ENCODE data around the gene BCL2.

The BCL2 gene

GRCh38 chr18:63302636-63303405, 16.7 kb downstream of the BCL2 start:
- no peaks in the 10 kb centered on the region for H3K27me3 ChIP-seq (ENCODE audit: control insufficient read depth, insufficient read depth, low read length)
- H3K27ac ChIP-seq = no peak overlapping the region
- no peak overlapping the region for H3K9ac ChIP-seq
- H2AFZ ChIP-seq = no peak overlapping the region
- peaks cover 21% of the 10 kb centered on the region for H3K79me2 ChIP-seq
- no peak overlapping the region for H3K4me2 ChIP-seq (ENCODE audit: low read length)
- no peak overlapping the region for H3K4me3 ChIP-seq (ENCODE audit: low read depth, low read length)
- no peaks in the 10 kb centered on the region for H3K9me3 ChIP-seq (ENCODE audit: control insufficient read depth, low read length)
- no peaks in the 10 kb centered on the region for H3K4me1 ChIP-seq
- no peak for TF ChIP-seq CTCF (IDR thresholded peaks at IDR 0.05)
- H3K36me3 ChIP-seq (ENCODE audit: control insufficient read depth, insufficient read depth, low read length) = no peaks in the 10 kb centered on the region

GRCh38 chr18:63302220-63302619, 17.3 kb downstream of the BCL2 start:
- H3K4me1 ChIP-seq = no peaks in the 10 kb centered on the region
- H2AFZ ChIP-seq = no peak overlapping the region
- no peak overlapping the region for H3K9ac ChIP-seq
- H3K79me2 ChIP-seq = peaks cover 24% of the 10 kb centered on the region
- H3K4me3 ChIP-seq (ENCODE audit: low read depth, low read length) = no peak overlapping the region
- H3K27ac ChIP-seq = no peak overlapping the region
- no peaks in the 10 kb centered on the region for H3K27me3 ChIP-seq (ENCODE audit: control insufficient read depth, insufficient read depth, low read length)
- no peaks in the 10 kb centered on the region for H3K9me3 ChIP-seq (ENCODE audit: control insufficient read depth, low read length)
- H3K36me3 ChIP-seq (ENCODE audit: control insufficient read depth, insufficient read depth, low read length) = no peaks in the 10 kb centered on the region
- no peak for TF ChIP-seq CTCF (IDR thresholded peaks at IDR 0.05)
- no peak overlapping the region for H3K4me2 ChIP-seq (ENCODE audit: low read length)

GRCh38 chr18:63301434-63301833, 18.1 kb downstream of the BCL2 start:
- no peak overlapping the region for H3K4me2 ChIP-seq (ENCODE audit: low read length)
- H3K4me3 ChIP-seq (ENCODE audit: low read depth, low read length) = no peak overlapping the region
- H3K27ac ChIP-seq = no peak overlapping the region
- H3K79me2 ChIP-seq = peaks cover 26% of the 10 kb centered on the region
- no peak overlapping the region for H2AFZ ChIP-seq
- no peaks in the 10 kb centered on the region for H3K27me3 ChIP-seq (ENCODE audit: control insufficient read depth, insufficient read depth, low read length)
- TF ChIP-seq CTCF (IDR thresholded peaks at IDR 0.05) = no peak
- no peaks in the 10 kb centered on the region for H3K36me3 ChIP-seq (ENCODE audit: control insufficient read depth, insufficient read depth, low read length)
- no peak overlapping the region for H3K9ac ChIP-seq
- no peaks in the 10 kb centered on the region for H3K9me3 ChIP-seq (ENCODE audit: control insufficient read depth, low read length)
- H3K4me1 ChIP-seq = no peaks in the 10 kb centered on the region

- no peak for TF ChIP-seq CTCF (IDR thresholded peaks at IDR 0.05)
- Histone ChIP-seq H3K27me3 (ENCODE audit: control insufficient read depth, insufficient read depth, low read length) (no peaks in the 10 kb centered on the region), H3K9ac (no peak overlapping the region), H3K27ac (no peak overlapping the region), H3K4me1 (no peaks in the 10 kb centered on the region), H3K9me3 (ENCODE audit: control insufficient read depth, low read length) (no peaks in the 10 kb centered on the region), H3K4me2 (ENCODE audit: low read length) (no peak overlapping the region), H3K4me3 (ENCODE audit: low read depth, low read length) (no peak overlapping the region), H3K36me3 (ENCODE audit: control insufficient read depth, insufficient read depth, low read length) (no peaks in the 10 kb centered on the region), H2AFZ (no peak overlapping the region), H3K79me2 (peaks cover 31% of the 10 kb centered on the region)
Observed at GRCh38 chr18:63299837-63300745, 19.5 kb downstream of the BCL2 start.

Data from parathyroid adenoma (tissue), 2 donors.